ENCODE measurements around the gene DNHD1. TPM values are rescaled to one million over a fixed set of nuclear protein-coding genes. Genes with fewer than 3 reads are reported as not detected.
A peak's percentile ranks its signal among the peaks of the same experiment; 100 is the strongest.

Gene DNHD1
- total and polyA plus RNA-seq, 9 of the 15 experiments (the other 6 are each of a cell fraction or from before 2014, with no cell fraction given) = 0.82 to 9.7 (median 3.8) TPM

DNA sequence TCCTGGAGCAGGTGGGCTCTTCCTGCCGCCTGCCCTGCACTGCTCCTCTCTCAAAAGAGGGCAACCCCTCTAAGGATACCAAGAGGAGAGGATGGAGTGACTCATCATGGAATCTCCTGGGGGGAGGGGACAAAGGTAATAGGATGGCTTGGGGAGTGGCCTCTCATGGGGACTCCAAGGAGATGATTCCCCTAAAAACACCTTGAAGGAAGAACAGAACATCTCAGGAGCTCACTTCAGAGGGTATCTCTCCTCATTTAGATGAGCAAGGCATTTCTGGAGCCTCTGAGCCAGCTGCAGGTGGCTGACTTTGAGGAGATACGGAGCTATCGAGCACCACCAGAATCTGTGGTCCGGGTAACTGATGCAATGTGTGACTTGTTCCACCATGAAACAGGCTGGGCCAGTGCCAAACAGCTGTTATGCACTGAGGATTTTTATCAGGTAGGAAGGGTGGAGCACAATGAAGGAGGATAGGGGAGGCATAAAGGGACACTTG is 66.1 kb downstream of the DNHD1 start (continued):
- TF ChIP-seq KLF6 (CRISPR knock-in tag; IDR thresholded peaks at IDR 0.05; ENCODE audit: borderline replicate concordance) (no peak), RBBP5 (IDR thresholded peaks at IDR 0.05; ENCODE audit: borderline replicate concordance, insufficient read depth, low read length, poor library complexity, severe bottlenecking) (no peak), MCM2 (IDR thresholded peaks at IDR 0.05; ENCODE audit: low read depth) (no peak), ZNF124 (CRISPR knock-in tag; IDR thresholded peaks at IDR 0.05) (no peak), POLR2AphosphoS5 (IDR thresholded peaks at IDR 0.05; ENCODE audit: control insufficient read depth, insufficient read depth, low read depth, low read length) (peak; percentile 89), ZC3H4 (CRISPR knock-in tag; IDR thresholded peaks at IDR 0.05; ENCODE audit: borderline replicate concordance) (no peak), PKNOX1 (IDR thresholded peaks at IDR 0.05) (peak; percentile 44), ETS2 (tag; IDR thresholded peaks at IDR 0.05; ENCODE audit: borderline replicate concordance, poor library complexity, severe bottlenecking) (no peak), RHOXF2B (CRISPR knock-in tag; conservative IDR thresholded peaks at IDR 0.05) (no peak), FOXM1 (IDR thresholded peaks at IDR 0.05; ENCODE audit: low read depth) (peak; percentile 79), FOXM1 (CRISPR knock-in tag; IDR thresholded peaks at IDR 0.05; ENCODE audit: low read depth) (no peak), ZNF232 (CRISPR knock-in tag; IDR thresholded peaks at IDR 0.05) (no peak), ZNF140 (CRISPR knock-in tag; IDR thresholded peaks at IDR 0.05) (no peak), HCFC1 (IDR thresholded peaks at IDR 0.05; ENCODE audit: low read depth, low read length) (0 out of 2 replicates have a peak, but pooled peaks have one; percentile 17), CBFA2T3 (IDR thresholded peaks at IDR 0.05) (peak; percentile 97), ZNF174 (CRISPR knock-in tag; IDR thresholded peaks at IDR 0.05) (no peak), NR2C1 (IDR thresholded peaks at IDR 0.05) (no peak), NR2C1 (tag; IDR thresholded peaks at IDR 0.05) (no peak), JUN (IDR thresholded peaks at IDR 0.05; ENCODE audit: borderline replicate concordance, low read depth, low read length) (peak; percentile 36; the same call in 1 of the 2 replicates), JUN (CRISPR knock-in tag; IDR thresholded peaks at IDR 0.05; ENCODE audit: borderline replicate concordance) (no peak), FOXA1 (IDR thresholded peaks at IDR 0.05; ENCODE audit: borderline replicate concordance) (no peak), ZNF57 (CRISPR knock-in tag; IDR thresholded peaks at IDR 0.05) (no peak), ZC3H8 (IDR thresholded peaks at IDR 0.05) (no peak), NR2F6 (CRISPR knock-in tag; IDR thresholded peaks at IDR 0.05) (no peak), SMAD1 (IDR thresholded peaks at IDR 0.05; ENCODE audit: low read depth, low read length, partially characterized antibody) (no peak), ZNF445 (CRISPR knock-in tag; IDR thresholded peaks at IDR 0.05; ENCODE audit: low read depth) (no peak)
- TF ChIP-seq, protein P1, sequence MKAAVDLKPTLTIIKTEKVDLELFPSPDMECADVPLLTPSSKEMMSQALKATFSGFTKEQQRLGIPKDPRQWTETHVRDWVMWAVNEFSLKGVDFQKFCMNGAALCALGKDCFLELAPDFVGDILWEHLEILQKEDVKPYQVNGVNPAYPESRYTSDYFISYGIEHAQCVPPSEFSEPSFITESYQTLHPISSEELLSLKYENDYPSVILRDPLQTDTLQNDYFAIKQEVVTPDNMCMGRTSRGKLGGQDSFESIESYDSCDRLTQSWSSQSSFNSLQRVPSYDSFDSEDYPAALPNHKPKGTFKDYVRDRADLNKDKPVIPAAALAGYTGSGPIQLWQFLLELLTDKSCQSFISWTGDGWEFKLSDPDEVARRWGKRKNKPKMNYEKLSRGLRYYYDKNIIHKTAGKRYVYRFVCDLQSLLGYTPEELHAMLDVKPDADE (conservative IDR thresholded peaks at IDR 0.05; ENCODE audit: control insufficient read depth, low read depth, low read length) = no peak
